NCI-H345 (cell line): ENCODE data around the gene SLC5A10.

ENCODE experiments used
- DNase-seq: peaks from one replicate; lab custom pipeline; 2025; lab: John Stamatoyannopoulos, UW

SLC5A10 gene

GRCh38 chr17:19002805-19003542 lies 51.0 kb downstream of the SLC5A10 start:
- DNase-seq, result no peak

- no peak for DNase-seq
Measured at GRCh38 chr17:19003543-19004420, 51.8 kb downstream of the SLC5A10 start.

GRCh38 chr17:19004421-19005136 lies 52.6 kb downstream of the SLC5A10 start, which contains the start of gene FAM83G:
FAM83G (minus strand) TSS chr17:19004764; CDS start chr17:19004041, 723 bp downstream.
- peak; percentile 24 for DNase-seq

GRCh38 chr17:19005137-19005773 lies 53.3 kb downstream of the SLC5A10 start:
- no peak for DNase-seq

GRCh38 chr17:19005789-19006430 lies 53.9 kb downstream of the SLC5A10 start:
- no peak for DNase-seq

- DNase-seq, result no peak
Measured at GRCh38 chr17:19006698-19007097, 54.7 kb downstream of the SLC5A10 start.

GRCh38 chr17:19009970-19010369 lies 58.0 kb downstream of the SLC5A10 start:
- no peak for DNase-seq

GRCh38 chr17:19010729-19011505 lies 59.0 kb downstream of the SLC5A10 start:
- no peak for DNase-seq

GRCh38 chr17:19011581-19011980 lies 59.6 kb downstream of the SLC5A10 start:
- DNase-seq, result no peak

GRCh38 chr17:19012171-19013080 lies 60.5 kb downstream of the SLC5A10 start:
- DNase-seq, result no peak

- no peak for DNase-seq
Measured at GRCh38 chr17:19013226-19013625, 61.3 kb downstream of the SLC5A10 start.

- no peak for DNase-seq
Measured at GRCh38 chr17:19013806-19014627, 62.1 kb downstream of the SLC5A10 start.

- DNase-seq, result no peak
Measured at GRCh38 chr17:19014628-19015215, 62.8 kb downstream of the SLC5A10 start.

- no peak for DNase-seq
Measured at GRCh38 chr17:19015428-19015827, 63.5 kb downstream of the SLC5A10 start.

- DNase-seq, result no peak
Measured at GRCh38 chr17:19016297-19016696, 64.3 kb downstream of the SLC5A10 start.

- DNase-seq, result no peak
Measured at GRCh38 chr17:19016881-19017280, 64.9 kb downstream of the SLC5A10 start.

- no peak for DNase-seq
Measured at GRCh38 chr17:19017401-19017800, 65.4 kb downstream of the SLC5A10 start.
